ENCODE data around the gene TMED6. TPM values are rescaled to one million over a fixed set of nuclear protein-coding genes. Genes with fewer than 3 reads are reported as not detected.
A peak's percentile ranks its signal among the peaks of the same experiment; 100 is the strongest.

TMED6 gene
- total RNA-seq, 1 experiment from 2014 or later: 0.72 TPM

DNA sequence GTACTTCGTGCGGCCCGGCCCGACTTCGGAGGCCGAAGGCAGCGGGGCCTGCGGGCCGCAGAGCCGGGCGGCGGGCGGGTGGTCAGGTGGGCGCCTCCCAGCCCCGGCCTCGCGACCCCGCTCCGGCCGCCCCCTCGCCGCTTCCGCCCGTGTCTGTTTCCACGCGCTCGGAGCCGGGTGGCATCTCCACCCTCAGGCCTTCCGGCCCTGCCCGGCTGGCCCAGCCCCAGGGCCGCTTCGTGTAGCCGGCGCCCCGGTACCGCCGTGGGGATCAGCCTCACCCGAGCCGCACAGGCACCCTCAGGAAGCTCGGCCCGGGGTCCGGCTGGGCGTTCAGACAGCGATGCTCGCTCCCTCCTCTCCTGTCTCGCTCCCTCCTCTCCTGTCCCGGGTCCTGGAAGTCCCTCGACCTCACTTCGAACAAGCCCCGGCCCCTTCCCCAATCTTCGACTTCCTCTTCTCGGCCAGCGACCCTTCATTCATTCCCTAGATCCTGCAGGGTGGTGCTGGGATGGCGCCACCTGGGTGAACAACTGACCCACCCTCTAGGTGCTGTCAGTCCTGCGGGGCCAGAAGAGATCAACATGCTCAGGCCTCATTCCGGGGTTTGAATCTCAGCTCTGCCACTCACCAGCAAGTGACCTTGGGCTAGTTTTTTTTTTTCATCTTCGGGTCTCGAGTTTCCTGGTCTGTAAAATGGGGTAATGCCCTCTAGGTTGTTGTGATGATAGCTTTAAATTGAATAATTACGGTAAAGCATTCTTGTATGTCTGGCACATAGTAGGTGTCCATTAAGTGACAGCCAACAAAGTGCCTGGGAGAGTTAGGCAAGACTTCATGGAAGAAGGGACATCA, 39.8 kb downstream of the TMED6 start (continued):
- TF ChIP-seq, protein P1, sequence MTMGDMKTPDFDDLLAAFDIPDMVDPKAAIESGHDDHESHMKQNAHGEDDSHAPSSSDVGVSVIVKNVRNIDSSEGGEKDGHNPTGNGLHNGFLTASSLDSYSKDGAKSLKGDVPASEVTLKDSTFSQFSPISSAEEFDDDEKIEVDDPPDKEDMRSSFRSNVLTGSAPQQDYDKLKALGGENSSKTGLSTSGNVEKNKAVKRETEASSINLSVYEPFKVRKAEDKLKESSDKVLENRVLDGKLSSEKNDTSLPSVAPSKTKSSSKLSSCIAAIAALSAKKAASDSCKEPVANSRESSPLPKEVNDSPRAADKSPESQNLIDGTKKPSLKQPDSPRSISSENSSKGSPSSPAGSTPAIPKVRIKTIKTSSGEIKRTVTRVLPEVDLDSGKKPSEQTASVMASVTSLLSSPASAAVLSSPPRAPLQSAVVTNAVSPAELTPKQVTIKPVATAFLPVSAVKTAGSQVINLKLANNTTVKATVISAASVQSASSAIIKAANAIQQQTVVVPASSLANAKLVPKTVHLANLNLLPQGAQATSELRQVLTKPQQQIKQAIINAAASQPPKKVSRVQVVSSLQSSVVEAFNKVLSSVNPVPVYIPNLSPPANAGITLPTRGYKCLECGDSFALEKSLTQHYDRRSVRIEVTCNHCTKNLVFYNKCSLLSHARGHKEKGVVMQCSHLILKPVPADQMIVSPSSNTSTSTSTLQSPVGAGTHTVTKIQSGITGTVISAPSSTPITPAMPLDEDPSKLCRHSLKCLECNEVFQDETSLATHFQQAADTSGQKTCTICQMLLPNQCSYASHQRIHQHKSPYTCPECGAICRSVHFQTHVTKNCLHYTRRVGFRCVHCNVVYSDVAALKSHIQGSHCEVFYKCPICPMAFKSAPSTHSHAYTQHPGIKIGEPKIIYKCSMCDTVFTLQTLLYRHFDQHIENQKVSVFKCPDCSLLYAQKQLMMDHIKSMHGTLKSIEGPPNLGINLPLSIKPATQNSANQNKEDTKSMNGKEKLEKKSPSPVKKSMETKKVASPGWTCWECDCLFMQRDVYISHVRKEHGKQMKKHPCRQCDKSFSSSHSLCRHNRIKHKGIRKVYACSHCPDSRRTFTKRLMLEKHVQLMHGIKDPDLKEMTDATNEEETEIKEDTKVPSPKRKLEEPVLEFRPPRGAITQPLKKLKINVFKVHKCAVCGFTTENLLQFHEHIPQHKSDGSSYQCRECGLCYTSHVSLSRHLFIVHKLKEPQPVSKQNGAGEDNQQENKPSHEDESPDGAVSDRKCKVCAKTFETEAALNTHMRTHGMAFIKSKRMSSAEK (CRISPR knock-in tag; IDR thresholded peaks at IDR 0.05; ENCODE audit: borderline replicate concordance): no peak
- TF ChIP-seq JUN (CRISPR knock-in tag; IDR thresholded peaks at IDR 0.05): no peak

DNA sequence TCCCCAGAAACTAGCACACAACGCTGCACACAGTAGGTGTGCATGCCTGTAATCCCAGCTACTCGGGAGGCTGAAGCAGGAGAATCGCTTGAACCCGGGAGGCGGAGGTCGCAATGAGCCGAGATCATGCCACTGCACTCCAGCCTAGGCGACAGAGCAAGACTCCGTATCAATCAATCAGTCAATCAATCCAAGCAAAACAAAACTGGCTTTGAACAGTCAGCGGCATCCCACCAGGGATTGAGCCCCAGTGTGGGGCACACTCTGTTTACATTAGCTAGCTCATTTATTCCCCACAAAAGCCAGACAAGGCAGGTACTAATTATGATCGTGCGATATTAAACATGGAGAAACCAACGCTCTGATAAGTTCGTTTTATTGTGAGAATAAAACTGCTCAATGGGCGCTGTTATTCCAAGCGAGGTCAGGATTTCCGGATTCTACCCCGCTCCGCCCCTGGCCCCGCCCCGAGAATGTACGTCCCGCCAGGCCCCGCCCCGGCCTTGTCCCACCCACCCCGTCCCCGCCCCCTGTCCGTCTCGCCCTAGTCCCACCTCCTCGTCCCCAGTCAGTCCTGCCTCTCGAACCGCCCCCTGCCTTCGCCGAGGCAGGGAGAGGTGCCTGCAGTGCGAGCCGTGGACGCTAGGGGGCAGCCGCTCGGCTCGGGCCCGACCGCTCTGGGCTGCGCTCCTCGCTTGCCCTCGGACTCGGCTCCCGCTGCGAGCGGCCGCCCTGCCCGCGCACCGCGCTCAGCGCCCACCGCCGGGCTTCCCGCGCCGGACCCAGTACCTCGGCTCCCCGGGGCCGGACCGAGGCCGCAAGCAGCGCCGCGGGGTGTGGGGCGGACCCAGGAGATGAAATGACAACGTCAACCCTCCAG, 40.7 kb downstream of the TMED6 start, which contains the start of gene VPS4A:
Gene VPS4A, plus strand, starts transcription at position 698 of the 880 bp plus-strand sequence. Its CDS starts 162 bp downstream, at position 860.
- ChIA-PET CTCF (interaction anchor here (1.3 to 2.2 kb wide), 2 partner anchors 13 to 161 kb away, joined by 6 to 7 read pairs; no protein-coding TSS in a partner anchor), POLR2A (no interaction called here)
- H3K36me3 Mint-ChIP-seq: peaks cover 2% of the 10 kb centered on the region; the same call in 1 of the 2 replicates
- peak within 1 kb of the TSS; percentile 96 for H3K4me3 Mint-ChIP-seq
- no peaks in the 10 kb centered on the region for H3K27me3 Mint-ChIP-seq (ENCODE audit: low read depth)
- no peaks in the 10 kb centered on the region for H3K9me3 Mint-ChIP-seq
- H3K4me1 Mint-ChIP-seq: peaks cover 9% of the 10 kb centered on the region
- H3K27ac Mint-ChIP-seq: peak within 1 kb of the TSS; percentile 96
- peak; percentile 95 for ATAC-seq
- DNase-seq (ENCODE audit: low spot score): peak; percentile 97
- TF ChIP-seq SOX15 (CRISPR knock-in tag; IDR thresholded peaks at IDR 0.05): no peak
- TF ChIP-seq TEAD4 (CRISPR knock-in tag; IDR thresholded peaks at IDR 0.05): peak; percentile 2; the same call in 1 of the 2 replicates
- no peak for TF ChIP-seq ZNF396 (CRISPR knock-in tag; IDR thresholded peaks at IDR 0.05; ENCODE audit: borderline replicate concordance)
- TF ChIP-seq, protein P2, sequence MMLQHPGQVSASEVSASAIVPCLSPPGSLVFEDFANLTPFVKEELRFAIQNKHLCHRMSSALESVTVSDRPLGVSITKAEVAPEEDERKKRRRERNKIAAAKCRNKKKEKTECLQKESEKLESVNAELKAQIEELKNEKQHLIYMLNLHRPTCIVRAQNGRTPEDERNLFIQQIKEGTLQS (CRISPR knock-in tag; conservative IDR thresholded peaks at IDR 0.05): no peak
- TF ChIP-seq, protein P3, sequence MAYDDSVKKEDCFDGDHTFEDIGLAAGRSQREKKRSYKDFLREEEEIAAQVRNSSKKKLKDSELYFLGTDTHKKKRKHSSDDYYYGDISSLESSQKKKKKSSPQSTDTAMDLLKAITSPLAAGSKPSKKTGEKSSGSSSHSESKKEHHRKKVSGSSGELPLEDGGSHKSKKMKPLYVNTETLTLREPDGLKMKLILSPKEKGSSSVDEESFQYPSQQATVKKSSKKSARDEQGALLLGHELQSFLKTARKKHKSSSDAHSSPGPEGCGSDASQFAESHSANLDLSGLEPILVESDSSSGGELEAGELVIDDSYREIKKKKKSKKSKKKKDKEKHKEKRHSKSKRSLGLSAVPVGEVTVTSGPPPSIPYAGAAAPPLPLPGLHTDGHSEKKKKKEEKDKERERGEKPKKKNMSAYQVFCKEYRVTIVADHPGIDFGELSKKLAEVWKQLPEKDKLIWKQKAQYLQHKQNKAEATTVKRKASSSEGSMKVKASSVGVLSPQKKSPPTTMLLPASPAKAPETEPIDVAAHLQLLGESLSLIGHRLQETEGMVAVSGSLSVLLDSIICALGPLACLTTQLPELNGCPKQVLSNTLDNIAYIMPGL (CRISPR knock-in tag; IDR thresholded peaks at IDR 0.05): peak; percentile 70
- TF ChIP-seq, protein P4, sequence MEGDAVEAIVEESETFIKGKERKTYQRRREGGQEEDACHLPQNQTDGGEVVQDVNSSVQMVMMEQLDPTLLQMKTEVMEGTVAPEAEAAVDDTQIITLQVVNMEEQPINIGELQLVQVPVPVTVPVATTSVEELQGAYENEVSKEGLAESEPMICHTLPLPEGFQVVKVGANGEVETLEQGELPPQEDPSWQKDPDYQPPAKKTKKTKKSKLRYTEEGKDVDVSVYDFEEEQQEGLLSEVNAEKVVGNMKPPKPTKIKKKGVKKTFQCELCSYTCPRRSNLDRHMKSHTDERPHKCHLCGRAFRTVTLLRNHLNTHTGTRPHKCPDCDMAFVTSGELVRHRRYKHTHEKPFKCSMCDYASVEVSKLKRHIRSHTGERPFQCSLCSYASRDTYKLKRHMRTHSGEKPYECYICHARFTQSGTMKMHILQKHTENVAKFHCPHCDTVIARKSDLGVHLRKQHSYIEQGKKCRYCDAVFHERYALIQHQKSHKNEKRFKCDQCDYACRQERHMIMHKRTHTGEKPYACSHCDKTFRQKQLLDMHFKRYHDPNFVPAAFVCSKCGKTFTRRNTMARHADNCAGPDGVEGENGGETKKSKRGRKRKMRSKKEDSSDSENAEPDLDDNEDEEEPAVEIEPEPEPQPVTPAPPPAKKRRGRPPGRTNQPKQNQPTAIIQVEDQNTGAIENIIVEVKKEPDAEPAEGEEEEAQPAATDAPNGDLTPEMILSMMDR (IDR thresholded peaks at IDR 0.05): peak; percentile 95
- no peak for TF ChIP-seq SMAD4 (CRISPR knock-in tag; IDR thresholded peaks at IDR 0.05)
- TF ChIP-seq, protein P5, sequence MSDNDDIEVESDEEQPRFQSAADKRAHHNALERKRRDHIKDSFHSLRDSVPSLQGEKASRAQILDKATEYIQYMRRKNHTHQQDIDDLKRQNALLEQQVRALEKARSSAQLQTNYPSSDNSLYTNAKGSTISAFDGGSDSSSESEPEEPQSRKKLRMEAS (CRISPR knock-in tag; IDR thresholded peaks at IDR 0.05): no peak
- TF ChIP-seq GABPB1 (CRISPR knock-in tag; IDR thresholded peaks at IDR 0.05): 0 out of 2 replicates have a peak, but pooled peaks have one; percentile 12
- TF ChIP-seq NR1H2 (CRISPR knock-in tag; IDR thresholded peaks at IDR 0.05): no peak
- TF ChIP-seq, protein P6, sequence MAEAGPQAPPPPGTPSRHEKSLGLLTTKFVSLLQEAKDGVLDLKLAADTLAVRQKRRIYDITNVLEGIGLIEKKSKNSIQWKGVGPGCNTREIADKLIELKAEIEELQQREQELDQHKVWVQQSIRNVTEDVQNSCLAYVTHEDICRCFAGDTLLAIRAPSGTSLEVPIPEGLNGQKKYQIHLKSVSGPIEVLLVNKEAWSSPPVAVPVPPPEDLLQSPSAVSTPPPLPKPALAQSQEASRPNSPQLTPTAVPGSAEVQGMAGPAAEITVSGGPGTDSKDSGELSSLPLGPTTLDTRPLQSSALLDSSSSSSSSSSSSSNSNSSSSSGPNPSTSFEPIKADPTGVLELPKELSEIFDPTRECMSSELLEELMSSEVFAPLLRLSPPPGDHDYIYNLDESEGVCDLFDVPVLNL (CRISPR knock-in tag; IDR thresholded peaks at IDR 0.05; ENCODE audit: borderline replicate concordance, low read depth): peak; percentile 84
- TF ChIP-seq, protein P7, sequence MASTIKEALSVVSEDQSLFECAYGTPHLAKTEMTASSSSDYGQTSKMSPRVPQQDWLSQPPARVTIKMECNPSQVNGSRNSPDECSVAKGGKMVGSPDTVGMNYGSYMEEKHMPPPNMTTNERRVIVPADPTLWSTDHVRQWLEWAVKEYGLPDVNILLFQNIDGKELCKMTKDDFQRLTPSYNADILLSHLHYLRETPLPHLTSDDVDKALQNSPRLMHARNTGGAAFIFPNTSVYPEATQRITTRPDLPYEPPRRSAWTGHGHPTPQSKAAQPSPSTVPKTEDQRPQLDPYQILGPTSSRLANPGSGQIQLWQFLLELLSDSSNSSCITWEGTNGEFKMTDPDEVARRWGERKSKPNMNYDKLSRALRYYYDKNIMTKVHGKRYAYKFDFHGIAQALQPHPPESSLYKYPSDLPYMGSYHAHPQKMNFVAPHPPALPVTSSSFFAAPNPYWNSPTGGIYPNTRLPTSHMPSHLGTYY (CRISPR knock-in tag; IDR thresholded peaks at IDR 0.05): no peak
- 0 out of 2 replicates have a peak, but pooled peaks have one; percentile 33 for TF ChIP-seq ZNF263 (CRISPR knock-in tag; IDR thresholded peaks at IDR 0.05; ENCODE audit: low read depth)
- TF ChIP-seq TEAD1 (CRISPR knock-in tag; IDR thresholded peaks at IDR 0.05): peak; percentile 18
- TF ChIP-seq ZNF423 (CRISPR knock-in tag; IDR thresholded peaks at IDR 0.05): 0 out of 2 replicates have a peak, but pooled peaks have one; percentile 47
- TF ChIP-seq, protein P8, sequence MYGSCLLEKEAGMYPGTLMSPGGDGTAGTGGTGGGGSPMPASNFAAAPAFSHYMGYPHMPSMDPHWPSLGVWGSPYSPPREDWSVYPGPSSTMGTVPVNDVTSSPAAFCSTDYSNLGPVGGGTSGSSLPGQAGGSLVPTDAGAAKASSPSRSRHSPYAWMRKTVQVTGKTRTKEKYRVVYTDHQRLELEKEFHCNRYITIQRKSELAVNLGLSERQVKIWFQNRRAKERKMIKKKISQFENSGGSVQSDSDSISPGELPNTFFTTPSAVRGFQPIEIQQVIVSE (CRISPR knock-in tag; IDR thresholded peaks at IDR 0.05; ENCODE audit: borderline replicate concordance): no peak
- peak; percentile 80; the same call in 1 of the 2 replicates for TF ChIP-seq FOXK1 (CRISPR knock-in tag; IDR thresholded peaks at IDR 0.05)

All from WTC11 (cell line).